Measurements from ENCODE around the gene GGT1.
"Not testable (repeated sequence)": the region's sequence is repeated elsewhere in the genome, so short reads cannot be mapped to it uniquely, and the experiment has no call there.

DNA sequence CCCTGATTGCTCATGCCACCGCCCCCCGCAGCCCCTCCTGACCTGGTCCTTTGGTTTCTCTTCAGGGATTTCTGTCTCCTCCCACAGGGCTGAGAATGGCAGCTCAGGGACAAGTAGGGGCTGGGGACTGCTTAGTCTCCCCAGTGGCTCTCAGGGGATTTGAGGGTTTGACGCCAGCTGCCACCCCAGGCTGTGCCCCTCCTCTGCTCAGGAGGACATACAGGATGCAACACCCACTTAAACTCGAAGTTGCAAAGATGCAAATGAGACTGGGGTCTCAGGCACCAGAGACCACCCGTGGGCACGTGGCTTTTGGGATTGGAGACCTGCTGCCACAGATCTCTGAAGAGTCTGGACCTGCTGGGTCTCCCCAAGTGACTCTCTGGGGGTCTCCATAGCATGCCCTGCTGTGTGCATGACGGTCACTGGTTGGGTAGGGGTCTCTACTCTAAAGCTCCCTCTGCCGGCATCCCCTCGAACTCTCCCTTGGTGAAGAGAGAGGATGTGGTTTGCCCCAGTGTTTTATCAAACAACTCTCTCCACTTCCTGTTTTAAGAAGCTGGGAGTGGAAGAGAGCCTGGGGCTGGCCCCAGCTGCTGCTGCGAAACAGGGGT lies 31.9 kb downstream of the GGT1 start:
- not testable (repeated sequence) for TF ChIP-seq POLR2A (IDR thresholded peaks at IDR 0.05; ENCODE audit: low read length); GATA1 (IDR thresholded peaks at IDR 0.05; ENCODE audit: low read depth, low read length)

Measured in erythroblast (primary cell).